ENCODE data around the gene HKDC1. TPM values are rescaled to one million over a fixed set of nuclear protein-coding genes. Genes with fewer than 3 reads are reported as not detected.
"Not testable (repeated sequence)": the region's sequence is repeated elsewhere in the genome, so short reads cannot be mapped to it uniquely, and the experiment has no call there.

HKDC1 gene
- total RNA-seq, 1 experiment from 2014 or later = 1.7 TPM

GRCh38 chr10:69172241-69172982 is 47.7 kb upstream of the HKDC1 start (continued):
- no peak for TF ChIP-seq EZH2phosphoT487 (IDR thresholded peaks at IDR 0.05; ENCODE audit: borderline replicate concordance)
- TF ChIP-seq FOSL1 (IDR thresholded peaks at IDR 0.05; ENCODE audit: low read depth) = no peak

GRCh38 chr10:69175326-69175725 is 44.8 kb upstream of the HKDC1 start:
- RAD21 ChIA-PET (ENCODE audit: low non-redundant PET in 1 of 2, low total read pairs in 2 of 2, uncharacterized antibody in 2 of 2, unreplicated experiment in 2 of 2); CTCF ChIA-PET; ATAC-seq: not testable (repeated sequence)

GRCh38 chr10:69176823-69177222 is 43.3 kb upstream of the HKDC1 start:
- H3K27ac ChIP-seq (ENCODE audit: low read depth, low read length) = no peak overlapping the region
- no peaks in the 10 kb centered on the region for H4K20me1 ChIP-seq (ENCODE audit: insufficient read depth)
- no peak for ATAC-seq
- H3K4me3 ChIP-seq (replicated peaks in 1 of 2; ENCODE audit: low read depth in 1 of 2, low read length in 2 of 2) = no peak overlapping the region
- no peak for DNase-seq (ENCODE audit: low read depth, low spot score)
- peaks cover 18% of the 10 kb centered on the region for H3K79me2 ChIP-seq (ENCODE audit: insufficient read depth, low read length)
- intact Hi-C loops (cut with micrococcal nuclease) = no loop called here
- no peak overlapping the region for H2AFZ ChIP-seq (ENCODE audit: low read depth, low read length, poor library complexity, severe bottlenecking)
- no peaks in the 10 kb centered on the region for H3K9me2 ChIP-seq (ENCODE audit: insufficient read depth)
- H3K27me3 ChIP-seq (ENCODE audit: insufficient read depth, low read length) = no peaks in the 10 kb centered on the region
- RAD21 ChIA-PET (ENCODE audit: low non-redundant PET in 1 of 2, low total read pairs in 2 of 2, uncharacterized antibody in 2 of 2, unreplicated experiment in 2 of 2) = no interaction called here
- no peak overlapping the region for H3K4me2 ChIP-seq (ENCODE audit: low read length)
- H3K4me1 ChIP-seq (ENCODE audit: control insufficient read depth in 1 of 2, insufficient read depth in 2 of 2, low read length in 2 of 2) = peaks cover 5 to 19% of the 10 kb centered on the region in 2 experiments; a peak in 3 of 4 replicates
- no peaks in the 10 kb centered on the region for H3K9me3 ChIP-seq (ENCODE audit: control insufficient read depth in 1 of 2, insufficient read depth in 1 of 2, low read depth in 1 of 2, low read length in 2 of 2)
- no peak for TF ChIP-seq REST (IDR thresholded peaks at IDR 0.05; ENCODE audit: low read depth)
- no peak for TF ChIP-seq TCF7L2 (IDR thresholded peaks at IDR 0.05; ENCODE audit: borderline replicate concordance, extremely low read depth, insufficient read depth, insufficient read length)
- TF ChIP-seq ATF3 (IDR thresholded peaks at IDR 0.05) = no peak
- no peak for TF ChIP-seq FOSL1 (IDR thresholded peaks at IDR 0.05; ENCODE audit: low read depth)
- TF ChIP-seq ELF1 (IDR thresholded peaks at IDR 0.05; ENCODE audit: borderline replicate concordance, low read depth) = no peak
- no peak for TF ChIP-seq JUND (IDR thresholded peaks at IDR 0.05)
- TF ChIP-seq CEBPB (IDR thresholded peaks at IDR 0.05; ENCODE audit: low read depth) = no peak
- TF ChIP-seq MAX (IDR thresholded peaks at IDR 0.05) = no peak
- no peak for TF ChIP-seq CTCF (IDR thresholded peaks at IDR 0.05 in 2 of 3, conservative IDR thresholded peaks at IDR 0.05 in 1 of 3; ENCODE audit: borderline replicate concordance in 1 of 3, insufficient read depth in 1 of 3, low read depth in 2 of 3, low read length in 2 of 3)
- H3K36me3 ChIP-seq (ENCODE audit: control insufficient read depth in 1 of 2, insufficient read depth in 2 of 2, low read length in 2 of 2) = peaks cover 2 to 6% of the 10 kb centered on the region in 2 experiments; a peak in 1 of 4 replicates
- no TSS peak for BruUV-seq (replicated peaks)
- POLR2A ChIA-PET = no interaction called here
- H3K9ac ChIP-seq (ENCODE audit: low read length) = no peak overlapping the region
- CTCF ChIA-PET = no interaction called here

More at GRCh38 chr10:69175326-69175725, 44.8 kb upstream of the HKDC1 start:
- H3K9me2 ChIP-seq (ENCODE audit: insufficient read depth); H4K20me1 ChIP-seq (ENCODE audit: insufficient read depth); H3K9me3 ChIP-seq (ENCODE audit: control insufficient read depth in 1 of 2, insufficient read depth in 1 of 2, low read depth in 1 of 2, low read length in 2 of 2); intact Hi-C loops (cut with micrococcal nuclease); POLR2A ChIA-PET; DNase-seq (ENCODE audit: low read depth, low spot score); H3K27me3 ChIP-seq (ENCODE audit: insufficient read depth, low read length); H2AFZ ChIP-seq (ENCODE audit: low read depth, low read length, poor library complexity, severe bottlenecking); H3K4me3 ChIP-seq (replicated peaks in 1 of 2; ENCODE audit: low read depth in 1 of 2, low read length in 2 of 2); H3K9ac ChIP-seq (ENCODE audit: low read length); H3K79me2 ChIP-seq (ENCODE audit: insufficient read depth, low read length); H3K4me2 ChIP-seq (ENCODE audit: low read length); BruUV-seq (replicated peaks); H3K36me3 ChIP-seq (ENCODE audit: control insufficient read depth in 1 of 2, insufficient read depth in 2 of 2, low read length in 2 of 2); H3K27ac ChIP-seq (ENCODE audit: low read depth, low read length): not testable (repeated sequence)
- peaks cover 0 to 12% of the 10 kb centered on the region in 2 experiments; a peak in 2 of 4 replicates for H3K4me1 ChIP-seq (ENCODE audit: control insufficient read depth in 1 of 2, insufficient read depth in 2 of 2, low read length in 2 of 2)
